BLaER1 (cell line): ENCODE data around the gene ITGA5.

Experiments used
- H3K27ac ChIP-seq: shearing (Covaris generic); formaldehyde crosslinking; 2 replicates; pipeline ENCODE4 v1.8.1; 2022
- H3K27me3 ChIP-seq: shearing (Covaris generic); formaldehyde crosslinking; 2 replicates; pipeline ENCODE4 v1.8.1; 2022
- H3K36me3 ChIP-seq: shearing (Covaris generic); formaldehyde crosslinking; 2 replicates; pipeline ENCODE4 v1.8.1; 2022
- H3K4me1 ChIP-seq: shearing (Covaris generic); formaldehyde crosslinking; 2 replicates; pipeline ENCODE4 v1.8.1; 2022
- H3K4me2 ChIP-seq: shearing (Covaris generic); formaldehyde crosslinking; 2 replicates; pipeline ENCODE4 v1.8.1; 2022
- H3K4me3 ChIP-seq: shearing (Covaris generic); formaldehyde crosslinking; 2 replicates; pipeline ENCODE4 v1.8.1; 2022
- H3K9ac ChIP-seq: shearing (Covaris generic); formaldehyde crosslinking; 2 replicates; pipeline ENCODE4 v1.8.1; 2022
- H3K9me3 ChIP-seq: shearing (Covaris generic); formaldehyde crosslinking; 2 replicates; pipeline ENCODE4 v1.8.1; 2022
- H4K20me1 ChIP-seq: shearing (Covaris generic); formaldehyde crosslinking; 2 replicates; pipeline ENCODE4 v1.8.1; 2022
- Cebpa-rat ChIP-seq: shearing (Covaris generic); IDR thresholded peaks from 2 replicates; pipeline ENCODE4 v1.8.1; 2022

ITGA5 gene

DNA sequence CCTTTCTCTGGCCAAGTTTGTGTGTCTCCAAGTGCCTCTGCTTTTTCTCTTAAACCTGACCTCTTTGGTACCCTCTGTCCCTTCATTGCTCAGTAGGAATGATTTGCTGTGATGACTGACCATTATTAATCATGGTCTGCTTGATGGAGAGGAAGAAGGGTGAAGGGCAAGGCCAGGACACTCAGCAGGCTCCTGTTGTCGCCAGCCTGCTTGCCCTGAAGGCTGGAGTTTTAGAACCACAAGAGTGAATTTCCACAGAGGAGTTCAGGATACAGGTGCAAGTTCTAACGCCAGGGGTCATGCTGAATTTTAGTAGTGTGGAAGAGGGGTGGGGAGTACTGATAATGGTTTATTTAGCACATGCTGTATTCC, 2.8 kb upstream of the ITGA5 start:
- H3K27ac ChIP-seq, result no peak overlapping the region
- peak overlapping the region; percentile 29; the same call in 1 of the 2 replicates for H3K9ac ChIP-seq
- H3K36me3 ChIP-seq, result no peaks in the 10 kb centered on the region
- H3K9me3 ChIP-seq, result no peaks in the 10 kb centered on the region
- peak overlapping the region; percentile 93 for H3K4me2 ChIP-seq
- no peak for TF ChIP-seq Cebpa-rat
- no peaks in the 10 kb centered on the region for H4K20me1 ChIP-seq
- H3K4me3 ChIP-seq, result no peak overlapping the region
- H3K27me3 ChIP-seq, result no peaks in the 10 kb centered on the region
- H3K4me1 ChIP-seq, result peaks cover 49% of the 10 kb centered on the region

DNA sequence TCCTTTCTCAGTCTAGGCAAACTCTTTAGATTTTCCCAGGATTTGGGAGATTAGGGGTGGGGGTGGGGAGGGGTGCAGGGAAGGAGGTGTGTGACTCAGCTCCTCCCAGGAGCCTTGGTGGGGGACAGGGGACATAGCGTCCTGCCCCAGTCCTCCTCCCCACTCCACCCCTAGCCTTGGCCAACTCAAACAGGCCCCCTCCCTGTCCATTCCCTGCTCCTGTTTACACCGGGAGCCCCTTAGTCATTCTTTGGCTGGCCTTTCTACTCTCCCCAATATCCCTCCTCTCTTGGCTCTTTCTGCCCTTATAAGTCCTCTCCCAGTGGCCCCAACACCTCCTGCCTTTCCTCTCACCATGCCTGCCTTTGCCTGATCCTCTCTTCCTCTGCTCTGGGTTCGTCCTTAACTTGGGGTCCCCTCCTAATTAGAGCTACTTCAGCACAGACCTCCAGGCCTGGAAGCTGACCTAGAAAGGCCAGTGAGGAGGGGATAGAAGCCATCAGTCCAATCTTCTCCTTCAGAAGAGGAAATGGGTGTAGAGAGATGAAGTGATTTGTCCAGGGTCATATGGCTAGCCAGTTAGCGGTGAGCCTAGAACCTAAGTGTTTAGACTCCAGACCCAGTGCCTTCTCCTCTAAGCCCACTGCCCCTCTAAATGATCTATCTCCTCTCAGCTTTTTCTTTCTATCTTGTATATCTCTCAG, 2.3 kb upstream of the ITGA5 start:
- Histone ChIP-seq H3K27ac (peak overlapping the region; percentile 98), H3K4me1 (peaks cover 49% of the 10 kb centered on the region), H3K9ac (no peak overlapping the region; the same call in 1 of the 2 replicates)

DNA sequence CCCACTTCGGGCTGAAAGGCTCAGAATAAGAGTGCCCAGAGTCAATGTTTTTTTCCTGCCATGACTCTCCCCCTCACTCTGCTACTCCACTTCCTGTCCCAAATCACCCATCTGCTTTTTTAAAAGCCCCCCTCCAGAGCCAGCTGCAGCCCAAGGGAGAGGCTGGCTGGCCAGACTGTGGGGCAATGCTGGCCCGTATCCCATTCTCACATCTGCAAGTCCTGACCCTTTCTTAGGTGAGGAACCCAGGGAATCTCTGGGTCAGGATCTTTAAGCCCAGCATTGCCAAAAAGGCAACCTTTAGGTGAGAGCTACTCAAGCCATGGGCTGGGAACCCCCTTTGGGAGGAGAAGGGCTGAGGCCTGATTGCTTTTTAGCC, 1.7 kb upstream of the ITGA5 start:
- Histone ChIP-seq H3K27ac (peak overlapping the region; percentile 98), H3K9me3 (no peaks in the 10 kb centered on the region), H3K4me1 (peaks cover 54% of the 10 kb centered on the region), H3K9ac (peak overlapping the region; percentile 98; the same call in 1 of the 2 replicates), H4K20me1 (no peaks in the 10 kb centered on the region), H3K27me3 (no peaks in the 10 kb centered on the region), H3K36me3 (no peaks in the 10 kb centered on the region), H3K4me2 (peak overlapping the region; percentile 93), H3K4me3 (peak overlapping the region; percentile 98; the same call in 1 of the 2 replicates)
- TF ChIP-seq Cebpa-rat, result no peak

More for the DNA sequence above, 2.3 kb upstream of the ITGA5 start:
- no peaks in the 10 kb centered on the region for H3K36me3 ChIP-seq
- no peak for TF ChIP-seq Cebpa-rat
- H3K4me3 ChIP-seq, result no peak overlapping the region
- no peaks in the 10 kb centered on the region for H3K9me3 ChIP-seq
- peak overlapping the region; percentile 93 for H3K4me2 ChIP-seq
- no peaks in the 10 kb centered on the region for H3K27me3 ChIP-seq
- H4K20me1 ChIP-seq, result no peaks in the 10 kb centered on the region

DNA sequence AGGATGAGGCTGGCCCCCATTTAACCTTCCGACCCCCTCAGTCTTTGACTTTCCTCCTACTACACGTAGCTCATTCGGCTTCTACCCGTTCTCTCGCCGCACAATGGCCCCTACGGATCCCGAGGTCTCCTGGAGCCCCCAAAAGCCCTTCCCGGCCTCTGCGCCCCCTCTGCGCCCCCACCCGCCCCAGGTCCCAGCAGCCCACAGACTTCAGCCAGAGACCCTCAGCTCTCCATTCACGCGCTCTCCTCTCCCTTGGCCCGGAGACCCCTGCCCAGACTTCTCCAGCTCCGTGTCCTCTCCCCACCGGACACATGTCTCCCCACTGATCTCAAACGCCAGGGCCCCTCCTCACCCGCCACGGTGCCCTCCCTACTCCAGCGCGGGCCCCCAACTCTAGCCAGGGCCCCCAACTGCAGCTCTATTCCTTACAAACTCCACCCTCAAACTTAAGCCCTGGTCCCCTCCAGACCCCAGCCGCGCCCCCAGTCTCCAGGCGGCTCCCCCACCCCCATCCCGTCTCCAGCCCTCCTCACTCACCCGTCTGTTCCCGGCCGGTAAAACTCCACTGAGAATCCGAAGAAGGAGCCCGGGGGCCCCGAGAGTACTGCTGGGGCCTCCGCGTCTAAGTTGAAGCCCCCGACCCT, 502 bp downstream of the ITGA5 start:
- Histone ChIP-seq H3K4me3 (peak overlapping the region; percentile 98), H4K20me1 (no peaks in the 10 kb centered on the region; the same call in 1 of the 2 replicates), H3K9ac (peak overlapping the region; percentile 98), H3K36me3 (no peaks in the 10 kb centered on the region), H3K9me3 (no peaks in the 10 kb centered on the region), H3K4me1 (peaks cover 76% of the 10 kb centered on the region), H3K27me3 (no peaks in the 10 kb centered on the region), H3K27ac (peak overlapping the region; percentile 98), H3K4me2 (peak overlapping the region; percentile 93)
- TF ChIP-seq Cebpa-rat, result no peak

DNA sequence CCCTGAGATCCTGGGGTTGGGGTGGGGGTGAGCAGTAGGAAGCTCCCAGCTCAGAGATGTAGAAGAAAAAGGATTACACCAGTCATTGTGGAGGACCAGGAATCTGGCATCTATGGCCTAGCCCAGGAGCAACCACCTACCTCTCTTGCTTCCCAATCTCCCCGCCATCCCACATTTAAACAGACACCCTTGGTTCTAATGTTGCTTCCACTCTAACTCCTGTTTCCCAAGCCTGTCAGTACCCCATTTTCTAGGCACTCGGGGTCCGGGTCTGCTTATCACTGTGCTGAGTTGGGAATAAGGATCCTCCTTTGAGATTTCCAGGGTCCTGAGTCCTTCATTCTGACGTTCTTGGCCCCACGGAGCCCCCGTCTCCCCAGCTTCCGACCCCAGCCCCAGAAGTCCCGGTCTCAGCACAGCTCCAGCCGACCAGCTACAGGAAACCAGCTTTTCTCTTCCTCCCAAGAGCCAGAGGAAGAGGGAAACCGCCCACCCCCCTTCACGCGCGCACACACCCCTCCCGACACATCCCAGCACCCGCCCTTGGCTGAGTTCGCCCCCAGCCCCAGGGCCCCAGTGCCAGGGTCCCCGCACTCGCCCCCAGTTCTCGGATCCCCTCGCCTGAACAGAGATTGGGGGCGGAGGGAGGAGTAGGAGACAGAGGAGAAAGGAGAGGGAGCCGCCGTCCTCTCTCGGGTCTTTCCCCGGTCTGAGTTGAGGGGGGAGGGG, 1.2 kb downstream of the ITGA5 start:
- H3K36me3 ChIP-seq, result no peaks in the 10 kb centered on the region
- H3K4me2 ChIP-seq, result peak overlapping the region; percentile 93
- no peaks in the 10 kb centered on the region for H3K27me3 ChIP-seq
- H4K20me1 ChIP-seq, result no peaks in the 10 kb centered on the region; the same call in 1 of the 2 replicates
- peak overlapping the region; percentile 98 for H3K9ac ChIP-seq
- peak overlapping the region; percentile 98 for H3K4me3 ChIP-seq
- no peak for TF ChIP-seq Cebpa-rat
- H3K27ac ChIP-seq, result peak overlapping the region; percentile 98
- H3K9me3 ChIP-seq, result no peaks in the 10 kb centered on the region
- H3K4me1 ChIP-seq, result peaks cover 78% of the 10 kb centered on the region

DNA sequence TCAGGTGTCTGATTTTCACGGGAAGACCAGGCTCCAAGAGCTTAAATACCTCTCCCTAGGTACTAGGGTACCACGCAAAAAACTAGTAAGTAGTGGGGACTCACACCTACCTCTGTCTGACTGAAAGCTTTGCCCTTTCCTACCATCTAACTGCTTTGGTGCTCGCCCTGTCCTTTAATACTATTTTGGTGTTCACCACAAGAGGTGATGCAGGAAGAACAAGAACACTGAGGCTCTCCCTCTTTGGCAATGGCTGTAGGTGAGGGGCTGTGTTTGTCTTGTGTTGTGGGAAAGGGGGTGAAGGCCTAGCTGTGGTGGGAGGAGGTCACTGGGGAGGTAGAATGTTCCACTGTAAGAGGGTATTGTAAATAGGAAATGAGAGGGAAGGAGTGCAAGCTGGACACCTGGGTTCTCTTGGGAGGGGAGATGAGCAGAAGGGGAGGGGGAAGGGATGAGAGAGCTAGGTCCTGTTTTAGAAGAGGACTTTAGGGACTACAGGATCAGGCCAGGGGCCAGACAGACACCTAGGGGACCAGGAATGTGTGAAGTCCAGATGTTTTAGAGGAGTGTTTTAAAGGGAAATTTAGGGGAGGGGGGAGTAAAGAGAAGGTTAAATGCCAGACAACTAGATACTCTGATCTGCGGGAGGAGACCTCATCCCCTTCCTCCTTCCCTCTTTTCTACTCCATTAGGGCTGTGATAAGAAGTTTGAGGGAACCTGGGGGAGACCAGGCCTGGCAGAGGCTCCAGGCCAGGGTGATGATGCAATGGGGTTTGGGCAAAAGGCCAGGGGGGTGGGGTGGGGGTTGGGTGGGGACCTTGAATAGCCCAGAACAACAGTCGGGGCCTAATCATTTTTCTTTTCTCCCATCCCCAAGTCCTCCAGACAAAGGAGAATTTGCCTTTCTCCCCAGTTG, 2.1 kb downstream of the ITGA5 start:
- H3K4me1 ChIP-seq, result peaks cover 79% of the 10 kb centered on the region
- H3K27ac ChIP-seq, result peak overlapping the region; percentile 98
- peak overlapping the region; percentile 93 for H3K4me2 ChIP-seq
- H3K9me3 ChIP-seq, result no peaks in the 10 kb centered on the region
- no peaks in the 10 kb centered on the region for H3K27me3 ChIP-seq
- peak overlapping the region; percentile 98 for H3K4me3 ChIP-seq
- 0 out of 2 replicates have a peak, but pooled peaks have one; percentile 20 for TF ChIP-seq Cebpa-rat
- peaks cover 3% of the 10 kb centered on the region; the same call in 1 of the 2 replicates for H3K36me3 ChIP-seq
- peaks cover 9% of the 10 kb centered on the region; the same call in 1 of the 2 replicates for H4K20me1 ChIP-seq
- peak overlapping the region; percentile 98 for H3K9ac ChIP-seq

DNA sequence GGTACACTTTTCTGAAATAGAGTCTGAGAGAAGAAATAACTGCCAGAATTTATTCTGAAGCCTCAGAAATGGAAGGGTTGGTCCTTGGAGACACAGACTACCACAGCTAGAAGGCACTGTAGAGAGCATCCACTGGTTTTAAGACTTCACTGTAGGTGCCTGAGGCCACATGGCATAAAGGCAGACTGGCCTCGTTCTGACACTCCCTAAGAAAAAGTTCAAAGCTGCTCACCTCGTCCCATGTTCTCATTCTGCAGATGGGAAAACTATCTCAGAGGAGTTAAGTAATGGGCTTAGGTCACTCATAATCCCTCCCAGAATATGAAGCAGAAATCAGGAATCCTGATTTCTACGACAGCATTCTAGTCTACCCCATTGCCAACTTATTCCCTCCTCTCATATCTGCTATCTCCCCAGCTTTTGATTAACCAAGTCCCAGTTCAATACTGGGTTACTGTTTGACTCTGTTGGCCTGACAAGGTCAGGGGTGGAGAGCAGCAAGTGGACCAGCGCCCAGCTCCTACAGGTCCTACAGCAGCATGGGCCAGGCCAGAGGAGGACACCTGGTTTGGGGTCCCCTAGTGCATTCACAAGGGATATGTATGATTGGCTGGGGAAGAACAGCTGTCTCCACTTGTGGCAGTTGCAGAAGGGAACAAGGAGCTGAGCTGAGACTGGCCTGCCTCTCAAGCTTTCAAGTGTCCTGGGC, 3.7 kb downstream of the ITGA5 start:
- Histone ChIP-seq H3K36me3 (peaks cover 19% of the 10 kb centered on the region), H3K27me3 (no peaks in the 10 kb centered on the region), H3K4me3 (peak overlapping the region; percentile 98), H3K9ac (peak overlapping the region; percentile 98), H4K20me1 (peaks cover 24% of the 10 kb centered on the region; the same call in 1 of the 2 replicates), H3K27ac (peak overlapping the region; percentile 98), H3K4me2 (peak overlapping the region; percentile 93), H3K4me1 (peaks cover 79% of the 10 kb centered on the region), H3K9me3 (no peaks in the 10 kb centered on the region)
- TF ChIP-seq Cebpa-rat, result no peak

DNA sequence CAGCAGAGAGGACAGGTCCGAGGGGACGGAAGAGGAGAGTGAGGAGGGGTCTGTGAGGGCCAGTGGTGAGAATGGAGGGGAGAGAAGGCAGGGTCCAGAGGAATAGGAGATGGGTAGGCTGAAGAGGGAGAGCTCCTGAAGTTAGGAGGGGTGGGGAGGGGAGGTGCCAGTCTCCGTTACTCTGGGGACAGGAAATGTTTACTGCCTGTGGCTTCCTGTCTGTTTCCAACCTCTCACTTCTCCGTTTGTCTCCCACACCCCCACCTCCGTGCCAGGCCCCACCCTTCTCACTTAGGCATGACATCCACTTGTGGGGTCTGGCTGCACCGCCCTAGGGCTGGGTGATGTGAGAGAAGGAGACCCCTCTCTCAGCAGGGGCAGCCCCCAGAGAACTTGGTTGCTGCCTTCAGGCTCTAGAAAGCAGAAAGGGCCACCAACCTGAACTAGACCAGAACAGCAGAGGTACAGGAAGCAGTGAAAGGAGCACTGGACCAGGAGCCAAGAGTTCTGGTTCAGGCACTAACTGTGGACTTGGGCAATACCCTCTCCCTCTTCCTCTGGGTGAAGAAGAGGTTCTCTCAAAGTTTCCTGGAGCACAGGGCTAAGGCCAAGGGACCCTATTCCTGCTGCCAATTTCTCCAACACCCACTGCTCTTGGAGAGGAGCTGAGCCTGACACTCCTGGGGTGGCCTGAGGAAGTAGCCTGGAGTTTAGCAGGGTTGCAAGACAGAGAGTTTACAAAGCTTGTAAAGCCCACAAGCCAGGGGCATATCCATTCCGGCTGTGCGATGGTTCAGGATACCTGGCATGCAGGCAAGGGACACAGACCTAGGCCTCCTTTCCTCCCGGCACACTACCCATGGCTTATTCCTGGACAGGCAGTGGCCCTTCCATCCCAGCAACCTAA, 5.5 kb downstream of the ITGA5 start:
- peaks cover 42% of the 10 kb centered on the region for H4K20me1 ChIP-seq
- H3K27ac ChIP-seq, result peak overlapping the region; percentile 98
- no peaks in the 10 kb centered on the region for H3K27me3 ChIP-seq
- H3K9me3 ChIP-seq, result no peaks in the 10 kb centered on the region
- H3K4me1 ChIP-seq, result peaks cover 84% of the 10 kb centered on the region
- peak overlapping the region; percentile 93 for H3K4me2 ChIP-seq
- peak overlapping the region; percentile 56 for H3K4me3 ChIP-seq
- H3K9ac ChIP-seq, result peak overlapping the region; percentile 71
- TF ChIP-seq Cebpa-rat, result no peak
- peaks cover 38% of the 10 kb centered on the region for H3K36me3 ChIP-seq
